Gastrocnemius medialis (tissue), 4 donors: ENCODE data around the gene PPP2R2C. TPM values are rescaled to one million over a fixed set of nuclear protein-coding genes. Genes with fewer than 3 reads are reported as not detected.

Experiments used
- ATAC-seq, 2 donors: fragments of 150-250 bp; one replicate each; pipeline ENCODE4 v1.9.1; 2016
- DNase-seq, 2 donors: peaks; one replicate each; pipeline ENCODE4 v3.0.0-alpha.2; 2019
- H3K27ac ChIP-seq, 4 donors: fragments of 200-600 bp; sonication (generic); 1 replicate in 1 of 4; 2 replicates in 3 of 4; pipeline ENCODE4 v1.5.1; 2016 to 2018; ENCODE audit warnings: mild to moderate bottlenecking in 2 of 4, moderate library complexity in 1 of 4
- H3K27me3 ChIP-seq, 3 donors: fragments of 200-600 bp; sonication (generic) in 2 of 3; 1 replicate in 1 of 3; 2 replicates in 2 of 3; pipeline versions ENCODE4 v1.5.1 to v1.6.0; 2016 to 2019; ENCODE audit warnings: mild to moderate bottlenecking in 1 of 3, moderate library complexity in 1 of 3
- H3K36me3 ChIP-seq, 2 donors: fragments of 200-600 bp; sonication (generic) in 1 of 2; one replicate each; pipeline ENCODE4 v1.5.1; 2017 to 2018
- H3K4me1 ChIP-seq, 2 donors: fragments of 200-600 bp; sonication (generic) in 1 of 2; one replicate each; pipeline ENCODE4 v1.5.1; 2016 to 2017; ENCODE audit warnings: mild to moderate bottlenecking in 2 of 2
- H3K4me3 ChIP-seq, 4 donors: fragments of 200-600 bp; sonication (generic) in 3 of 4; 1 replicate in 1 of 4; 2 replicates in 3 of 4; pipeline ENCODE4 v1.5.1; 2016 to 2019; ENCODE audit warnings: mild to moderate bottlenecking in 2 of 4
- H3K9me3 ChIP-seq, 3 donors: fragments of 200-600 bp; sonication (generic) in 2 of 3; 1 replicate in 1 of 3; 2 replicates in 2 of 3; pipeline ENCODE4 v1.5.1; 2016 to 2019
- POLR2A ChIP-seq, 2 donors: fragments of 450-650 bp; IDR thresholded peaks; one replicate each; pipeline ENCODE4 v1.6.1; 2017; ENCODE audit warnings: antibody characterized with exemption in 2 of 2, mild to moderate bottlenecking in 2 of 2, moderate library complexity in 2 of 2
- in situ Hi-C, 4 donors: fragments of 200-750 bp; cut with MboI; loops; one replicate each; pipeline versions ENCODE4 v1.15.0 to v1.8.0; 2017; ENCODE audit warnings: low sequenced_read_pairs in 4 of 4
- intact Hi-C: fragments of 100-400 bp; cut with DNase I; formaldehyde crosslinking; loops from one replicate; pipeline ENCODE4 v1.15.1; 2023; ENCODE audit warnings: low total_unique reads
- total RNA-seq, 4 donors: library from RNA; depleted of rRNA; stranded (reverse); fragments of >200 nt; gene quantifications; one replicate each; pipeline versions ENCODE4 v1.1.0 to v1.2.3, GENCODE V29; 2016
- TF ChIP-seq, protein P1 (sequence below), 5 experiments: fragments of 450-650 bp in 3 of 5; fragments of 200-600 bp in 2 of 5; sonication (generic) in 2 of 5; IDR thresholded peaks in 4 of 5; conservative IDR thresholded peaks in 1 of 5; 1 replicate in 4 of 5; 2 replicates in 1 of 5; pipeline ENCODE4 v1.5.1; 2016 to 2019; ENCODE audit warnings: antibody characterized with exemption in 5 of 5, mild to moderate bottlenecking in 3 of 5, moderate library complexity in 3 of 5

Gene PPP2R2C
- total RNA-seq, 4 donors from 2014 or later: 0.44 to 2.7 (median 0.62) TPM

DNA sequence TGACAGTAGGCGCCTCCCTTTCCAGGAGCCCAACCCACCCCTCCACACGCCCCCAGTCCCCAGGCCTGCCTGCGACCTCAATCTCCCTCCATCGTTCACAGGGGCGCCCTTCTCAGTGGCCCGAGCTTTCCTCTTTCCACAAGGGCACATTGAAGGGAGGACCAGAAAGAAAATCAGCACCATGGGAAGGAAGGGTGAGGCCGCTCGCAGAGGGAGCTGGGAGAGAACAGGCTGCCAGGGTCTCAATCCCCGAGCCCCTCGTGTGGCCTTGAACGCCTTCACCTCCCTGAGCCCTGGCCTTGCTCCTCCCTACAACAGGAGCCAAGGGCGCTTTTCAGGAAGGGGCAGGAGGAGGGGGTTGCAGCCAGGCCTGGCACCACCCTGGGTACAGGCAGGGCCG is 136.2 kb downstream of the PPP2R2C start:
- ATAC-seq (no peak), DNase-seq (no peak)
- Histone ChIP-seq H3K4me1 (no peaks in the 10 kb centered on the region), H3K27ac (no peak overlapping the region), H3K9me3 (no peaks in the 10 kb centered on the region), H3K4me3 (no peak overlapping the region), H3K27me3 (peaks cover 31 to 38% (median 35%) of the 10 kb centered on the region in 3 donors), H3K36me3 (no peaks in the 10 kb centered on the region)
- TF ChIP-seq POLR2A (IDR thresholded peaks at IDR 0.05): no peak
- TF ChIP-seq, protein P1, sequence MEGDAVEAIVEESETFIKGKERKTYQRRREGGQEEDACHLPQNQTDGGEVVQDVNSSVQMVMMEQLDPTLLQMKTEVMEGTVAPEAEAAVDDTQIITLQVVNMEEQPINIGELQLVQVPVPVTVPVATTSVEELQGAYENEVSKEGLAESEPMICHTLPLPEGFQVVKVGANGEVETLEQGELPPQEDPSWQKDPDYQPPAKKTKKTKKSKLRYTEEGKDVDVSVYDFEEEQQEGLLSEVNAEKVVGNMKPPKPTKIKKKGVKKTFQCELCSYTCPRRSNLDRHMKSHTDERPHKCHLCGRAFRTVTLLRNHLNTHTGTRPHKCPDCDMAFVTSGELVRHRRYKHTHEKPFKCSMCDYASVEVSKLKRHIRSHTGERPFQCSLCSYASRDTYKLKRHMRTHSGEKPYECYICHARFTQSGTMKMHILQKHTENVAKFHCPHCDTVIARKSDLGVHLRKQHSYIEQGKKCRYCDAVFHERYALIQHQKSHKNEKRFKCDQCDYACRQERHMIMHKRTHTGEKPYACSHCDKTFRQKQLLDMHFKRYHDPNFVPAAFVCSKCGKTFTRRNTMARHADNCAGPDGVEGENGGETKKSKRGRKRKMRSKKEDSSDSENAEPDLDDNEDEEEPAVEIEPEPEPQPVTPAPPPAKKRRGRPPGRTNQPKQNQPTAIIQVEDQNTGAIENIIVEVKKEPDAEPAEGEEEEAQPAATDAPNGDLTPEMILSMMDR (IDR thresholded peaks at IDR 0.05 in 4 of 5, conservative IDR thresholded peaks at IDR 0.05 in 1 of 5): no peak
- intact Hi-C loops: no loop called here
- in situ Hi-C loops: no loop called here

- H3K27ac ChIP-seq: no peak overlapping the region
- H3K4me1 ChIP-seq: no peaks in the 10 kb centered on the region
- intact Hi-C loops: no loop called here
- H3K27me3 ChIP-seq: peaks cover 22 to 33% (median 30%) of the 10 kb centered on the region in 3 donors
- no peaks in the 10 kb centered on the region for H3K36me3 ChIP-seq
- no peak for DNase-seq
- no peaks in the 10 kb centered on the region for H3K9me3 ChIP-seq
- in situ Hi-C loops: no loop called here
- no peak for ATAC-seq
- TF ChIP-seq POLR2A (IDR thresholded peaks at IDR 0.05): no peak
- TF ChIP-seq, protein P1 (IDR thresholded peaks at IDR 0.05 in 4 of 5, conservative IDR thresholded peaks at IDR 0.05 in 1 of 5): no peak
- no peak overlapping the region for H3K4me3 ChIP-seq
Measured at GRCh38 chr4:6335040-6335590, 137.3 kb downstream of the PPP2R2C start.

DNA sequence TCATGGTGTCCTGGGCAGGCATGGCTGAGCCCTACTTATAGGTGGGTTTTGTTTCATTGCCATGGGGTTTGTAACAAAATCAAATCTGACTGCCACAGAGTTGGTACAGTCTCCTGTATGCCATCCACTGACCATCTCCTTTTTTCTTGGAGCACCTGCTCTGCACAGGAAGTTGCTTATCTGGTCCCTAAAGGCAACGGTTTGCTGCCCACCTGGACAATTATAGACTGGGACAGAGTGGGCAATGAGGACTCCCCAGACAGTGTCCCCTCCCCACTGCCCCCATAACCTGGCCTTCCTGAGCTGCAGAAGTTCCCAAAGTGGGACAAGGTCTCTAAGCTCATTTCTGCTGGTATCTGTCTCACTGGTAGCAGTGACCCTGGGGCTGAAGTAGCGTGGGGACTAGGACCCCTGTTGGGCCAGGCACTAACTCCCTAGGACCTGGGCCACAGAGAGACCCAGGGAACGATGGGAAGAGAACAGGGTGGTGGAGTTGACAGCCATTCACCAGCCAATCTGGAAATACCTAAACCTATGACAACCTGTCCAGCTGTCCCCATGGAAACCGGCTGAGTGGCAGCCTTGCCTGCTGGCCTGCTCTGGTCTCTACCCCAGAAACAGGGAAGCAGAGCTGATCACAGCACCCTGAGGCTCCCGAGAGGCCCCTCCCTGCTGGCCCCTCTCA is 138.1 kb downstream of the PPP2R2C start:
- DNase-seq (no peak), ATAC-seq (no peak)
- intact Hi-C loops: no loop called here
- Histone ChIP-seq H3K4me3 (no peak overlapping the region), H3K27me3 (peaks cover 16 to 27% (median 24%) of the 10 kb centered on the region in 3 donors), H3K36me3 (no peaks in the 10 kb centered on the region), H3K9me3 (no peaks in the 10 kb centered on the region), H3K4me1 (no peaks in the 10 kb centered on the region), H3K27ac (no peak overlapping the region)
- TF ChIP-seq POLR2A (IDR thresholded peaks at IDR 0.05): no peak
- TF ChIP-seq, protein P1 (IDR thresholded peaks at IDR 0.05 in 4 of 5, conservative IDR thresholded peaks at IDR 0.05 in 1 of 5): no peak
- in situ Hi-C loops: no loop called here

GRCh38 chr4:6333301-6334202 is 138.9 kb downstream of the PPP2R2C start:
- in situ Hi-C loops: no loop called here
- ATAC-seq (no peak), DNase-seq (no peak)
- H3K27me3 ChIP-seq: peaks cover 9 to 19% (median 16%) of the 10 kb centered on the region in 3 donors
- H3K4me1 ChIP-seq: no peaks in the 10 kb centered on the region
- no peak overlapping the region for H3K27ac ChIP-seq
- H3K9me3 ChIP-seq: no peaks in the 10 kb centered on the region
- no peak for TF ChIP-seq POLR2A (IDR thresholded peaks at IDR 0.05)
- TF ChIP-seq, protein P1 (IDR thresholded peaks at IDR 0.05 in 4 of 5, conservative IDR thresholded peaks at IDR 0.05 in 1 of 5): peak in 2 of 5 experiments; percentile 7 to 28
- H3K4me3 ChIP-seq: no peak overlapping the region
- intact Hi-C loops: no loop called here
- no peaks in the 10 kb centered on the region for H3K36me3 ChIP-seq
